Naive thymus-derived CD4-positive, alpha-beta T cell (primary cell): ENCODE data around the gene IFI44. TPM values are rescaled to one million over a fixed set of nuclear protein-coding genes. Genes with fewer than 3 reads are reported as not detected.

ENCODE experiments used
- ATAC-seq: fragments of 150-1000 bp; cut with Tn5 transposase; 2 replicates; pipeline ENCODE4 v1.10.0; 2021; ENCODE audit warnings: mild to moderate bottlenecking, moderate library complexity
- CTCF ChIA-PET: fragments of 350-600 bp; sonication (Branson Sonifier 250); formaldehyde crosslinking; loops from one replicate; lab custom pipeline; 2021; ENCODE audit warnings: antibody characterized with exemption; lab: Charles Lee
- POLR2A ChIA-PET: fragments of 350-600 bp; sonication (Branson Sonifier 250); formaldehyde crosslinking; loops from one replicate; lab custom pipeline; 2021; ENCODE audit warnings: antibody characterized with exemption, inconsistent platforms; lab: Charles Lee
- DNase-seq, 9 donors: peaks; one replicate each; pipeline versions ENCODE4 v3.0.0 to v3.0.0-alpha.2; 2020 to 2022; ENCODE audit warnings: mixed read lengths in 1 of 9
- H3K27ac ChIP-seq: one replicate; pipeline ENCODE4 v1.7.0; 2013; ENCODE audit warnings: mild to moderate bottlenecking, low read depth, low read length, moderate library complexity
- H3K27me3 ChIP-seq, 2 donors: one replicate each; pipeline ENCODE4 v1.7.0; 2013; ENCODE audit warnings: low read length in 2 of 2, mild to moderate bottlenecking in 2 of 2, moderate library complexity in 2 of 2; ENCODE audit not compliant: control insufficient read depth in 2 of 2, insufficient read depth in 2 of 2
- H3K36me3 ChIP-seq, 3 experiments: 1 replicate in 2 of 3; 2 replicates in 1 of 3; pipeline ENCODE4 v1.7.0; 2013; ENCODE audit warnings: low read length in 3 of 3, mild to moderate bottlenecking in 3 of 3, moderate library complexity in 1 of 3; ENCODE audit not compliant: insufficient read depth in 3 of 3, control insufficient read depth in 2 of 3
- H3K4me1 ChIP-seq, 2 donors: one replicate each; pipeline ENCODE4 v1.7.0; 2013; ENCODE audit warnings: low read length in 2 of 2, mild to moderate bottlenecking in 2 of 2, moderate library complexity in 1 of 2; ENCODE audit not compliant: control insufficient read depth in 2 of 2, insufficient read depth in 2 of 2
- H3K4me3 ChIP-seq: 2 replicates; pipeline ENCODE4 v1.7.0; 2013; ENCODE audit warnings: mild to moderate bottlenecking, low read length
- H3K9me3 ChIP-seq, 3 experiments: 1 replicate in 2 of 3; 2 replicates in 1 of 3; pipeline ENCODE4 v1.7.0; 2013; ENCODE audit warnings: low read length in 3 of 3; ENCODE audit not compliant: control insufficient read depth in 2 of 3
- H3K27ac Mint-ChIP-seq, 9 donors: one replicate each; pipeline ENCODE4 v1.8.0; 2020 to 2022; ENCODE audit warnings: mixed read lengths in 9 of 9, mild to moderate bottlenecking in 8 of 9, moderate library complexity in 5 of 9, inconsistent platforms in 2 of 9
- H3K27me3 Mint-ChIP-seq, 5 donors: one replicate each; pipeline ENCODE4 v1.8.0; 2021 to 2022; ENCODE audit warnings: mixed read lengths in 5 of 5, mild to moderate bottlenecking in 1 of 5
- H3K36me3 Mint-ChIP-seq, 5 donors: one replicate each; pipeline ENCODE4 v1.8.0; 2020 to 2022; ENCODE audit warnings: mixed read lengths in 5 of 5, mild to moderate bottlenecking in 3 of 5, inconsistent platforms in 1 of 5
- H3K4me1 Mint-ChIP-seq, 7 donors: one replicate each; pipeline ENCODE4 v1.8.0; 2020 to 2022; ENCODE audit warnings: mixed read lengths in 7 of 7, mild to moderate bottlenecking in 3 of 7, inconsistent platforms in 1 of 7
- H3K4me3 Mint-ChIP-seq, 10 donors: one replicate each; pipeline ENCODE4 v1.8.0; 2020 to 2022; ENCODE audit warnings: mild to moderate bottlenecking in 10 of 10, mixed read lengths in 10 of 10, moderate library complexity in 6 of 10, inconsistent platforms in 2 of 10
- H3K9me3 Mint-ChIP-seq, 11 donors: one replicate each; pipeline ENCODE4 v1.8.0; 2020 to 2022; ENCODE audit warnings: mixed read lengths in 11 of 11, mild to moderate bottlenecking in 4 of 11, inconsistent platforms in 1 of 11, moderate library complexity in 1 of 11
- intact Hi-C, 2 donors: fragments of 100-400 bp; cut with micrococcal nuclease; formaldehyde crosslinking; loops; one replicate each; pipeline ENCODE4 v1.15.1; 2023
- polyA plus RNA-seq, 2 donors: library from polyadenylated mRNA; unstranded; fragments of 300-500 nt; fragmentation: Illumina TruSeq; gene quantifications; one replicate each; pipeline ENCODE4 v1.2.3, GENCODE V29; 2021
- total RNA-seq, 6 experiments: library from RNA in 5 of 6; stranded (reverse) in 5 of 6; gene quantifications; 1 replicate in 5 of 6; 2 replicates in 1 of 6; pipeline ENCODE4 v1.2.3 and lab custom pipeline; 2021 to 2026

Gene IFI44
- total and polyA plus RNA-seq, 7 experiments from 2014 or later: 9.8 to 142 (median 25.4) TPM

DNA sequence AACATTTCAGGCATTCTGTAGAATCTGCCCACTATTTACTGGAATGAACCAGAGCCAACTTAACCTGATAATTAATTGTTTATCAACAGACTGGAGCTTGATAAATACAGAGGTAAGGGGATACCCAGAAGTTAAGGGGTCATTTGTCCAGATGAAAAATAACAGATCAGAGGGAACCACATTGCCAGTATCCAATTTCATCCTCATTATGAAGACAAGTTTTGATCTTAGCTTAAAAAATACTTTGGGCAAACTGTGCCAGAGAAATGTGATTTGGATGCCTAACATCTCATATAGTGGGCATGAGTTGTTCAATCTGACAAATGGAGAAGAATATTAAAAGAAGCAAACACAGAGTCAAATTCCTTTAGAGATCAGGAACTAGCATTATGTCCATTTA is 63.7 kb downstream of the IFI44 start:
- CTCF ChIA-PET: interaction anchor here (0.6 kb wide), 1 partner anchor 583 kb away, joined by 5 read pairs; no protein-coding TSS in a partner anchor
- Histone ChIP-seq H3K27me3 (no peaks in the 10 kb centered on the region), H3K27ac (no peak overlapping the region), H3K4me3 (no peak overlapping the region), H3K4me1 (no peaks in the 10 kb centered on the region), H3K9me3 (no peaks in the 10 kb centered on the region), H3K36me3 (no peaks in the 10 kb centered on the region)
- no peak for DNase-seq
- H3K4me1 Mint-ChIP-seq: no peaks in the 10 kb centered on the region
- peaks cover 7 to 17% (median 10%) of the 10 kb centered on the region in 5 donors for H3K27me3 Mint-ChIP-seq
- POLR2A ChIA-PET: interaction anchor here (0.7 kb wide), 1 partner anchor 36 kb away, joined by 3 read pairs; no protein-coding TSS in a partner anchor
- H3K9me3 Mint-ChIP-seq: peaks cover 0 to under 1% (median 0%) of the 10 kb centered on the region in 11 donors
- H3K4me3 Mint-ChIP-seq: no peak overlapping the region
- intact Hi-C loops: no loop called here
- H3K36me3 Mint-ChIP-seq: no peaks in the 10 kb centered on the region
- no peak for ATAC-seq
- H3K27ac Mint-ChIP-seq: no peak overlapping the region

Other genes with a start within 250 kb of the IFI44 start
- gene PTGFR, start 158.9 kb upstream of the IFI44 start, total RNA-seq: not detected
- not detected for gene PTGFR, start 158.9 kb upstream of the IFI44 start, polyA plus RNA-seq
- 100 to 1,000 TPM in 1 of 5 experiments, 10 to 100 TPM in 1, 1 to 10 TPM in 3; 1.4 to 194 (median 7.8) TPM for gene IFI44L, start 29.4 kb upstream of the IFI44 start, total RNA-seq
- gene IFI44L, start 29.4 kb upstream of the IFI44 start, polyA plus RNA-seq: 1 to 10 TPM; 1.1 to 4.7 TPM